ENCODE data around the gene CD9.

DNA sequence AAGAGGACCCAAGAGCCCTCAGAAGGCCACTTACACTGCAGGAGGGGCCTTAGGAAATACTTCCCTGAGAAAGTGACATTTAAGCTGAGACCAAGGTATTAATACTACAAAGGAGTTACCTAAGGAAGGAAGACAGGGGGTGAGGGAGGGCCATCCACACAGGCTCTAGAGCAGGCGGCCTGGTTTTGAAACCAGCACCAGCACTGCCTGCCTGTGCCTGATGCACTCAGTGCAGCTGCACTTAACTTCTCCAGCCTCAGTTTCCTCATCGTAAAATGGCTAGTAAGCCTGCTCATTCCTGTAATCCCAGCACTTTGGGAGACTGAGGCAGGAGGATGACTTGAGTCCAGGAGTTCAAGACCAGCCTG is 64.8 kb downstream of the CD9 start:
- TF ChIP-seq, protein P1, sequence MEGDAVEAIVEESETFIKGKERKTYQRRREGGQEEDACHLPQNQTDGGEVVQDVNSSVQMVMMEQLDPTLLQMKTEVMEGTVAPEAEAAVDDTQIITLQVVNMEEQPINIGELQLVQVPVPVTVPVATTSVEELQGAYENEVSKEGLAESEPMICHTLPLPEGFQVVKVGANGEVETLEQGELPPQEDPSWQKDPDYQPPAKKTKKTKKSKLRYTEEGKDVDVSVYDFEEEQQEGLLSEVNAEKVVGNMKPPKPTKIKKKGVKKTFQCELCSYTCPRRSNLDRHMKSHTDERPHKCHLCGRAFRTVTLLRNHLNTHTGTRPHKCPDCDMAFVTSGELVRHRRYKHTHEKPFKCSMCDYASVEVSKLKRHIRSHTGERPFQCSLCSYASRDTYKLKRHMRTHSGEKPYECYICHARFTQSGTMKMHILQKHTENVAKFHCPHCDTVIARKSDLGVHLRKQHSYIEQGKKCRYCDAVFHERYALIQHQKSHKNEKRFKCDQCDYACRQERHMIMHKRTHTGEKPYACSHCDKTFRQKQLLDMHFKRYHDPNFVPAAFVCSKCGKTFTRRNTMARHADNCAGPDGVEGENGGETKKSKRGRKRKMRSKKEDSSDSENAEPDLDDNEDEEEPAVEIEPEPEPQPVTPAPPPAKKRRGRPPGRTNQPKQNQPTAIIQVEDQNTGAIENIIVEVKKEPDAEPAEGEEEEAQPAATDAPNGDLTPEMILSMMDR (IDR thresholded peaks at IDR 0.05): no peak
- no peak for TF ChIP-seq EZH2 (IDR thresholded peaks at IDR 0.05; ENCODE audit: borderline replicate concordance, insufficient read depth, low read depth, low read length, poor library complexity, severe bottlenecking)

All from B cell (primary cell).